Colon (tissue), 2 donors: ENCODE data around the gene PTPN14.
"Not testable (repeated sequence)": the region's sequence is repeated elsewhere in the genome, so short reads cannot be mapped to it uniquely, and the experiment has no call there.

Experiments used
- FAIRE-seq: peaks from 2 replicates; lab custom pipeline; 2012; peaks lifted over from hg19 to GRCh38; lab: Jason Lieb, UNC
- donor health status: control.
- donor health status: control.

The PTPN14 gene

GRCh38 chr1:214394569-214394968 lies 156.8 kb downstream of the PTPN14 start:
- not testable (repeated sequence) for FAIRE-seq

GRCh38 chr1:214393086-214393485 lies 158.3 kb downstream of the PTPN14 start:
- FAIRE-seq, result no peak

DNA sequence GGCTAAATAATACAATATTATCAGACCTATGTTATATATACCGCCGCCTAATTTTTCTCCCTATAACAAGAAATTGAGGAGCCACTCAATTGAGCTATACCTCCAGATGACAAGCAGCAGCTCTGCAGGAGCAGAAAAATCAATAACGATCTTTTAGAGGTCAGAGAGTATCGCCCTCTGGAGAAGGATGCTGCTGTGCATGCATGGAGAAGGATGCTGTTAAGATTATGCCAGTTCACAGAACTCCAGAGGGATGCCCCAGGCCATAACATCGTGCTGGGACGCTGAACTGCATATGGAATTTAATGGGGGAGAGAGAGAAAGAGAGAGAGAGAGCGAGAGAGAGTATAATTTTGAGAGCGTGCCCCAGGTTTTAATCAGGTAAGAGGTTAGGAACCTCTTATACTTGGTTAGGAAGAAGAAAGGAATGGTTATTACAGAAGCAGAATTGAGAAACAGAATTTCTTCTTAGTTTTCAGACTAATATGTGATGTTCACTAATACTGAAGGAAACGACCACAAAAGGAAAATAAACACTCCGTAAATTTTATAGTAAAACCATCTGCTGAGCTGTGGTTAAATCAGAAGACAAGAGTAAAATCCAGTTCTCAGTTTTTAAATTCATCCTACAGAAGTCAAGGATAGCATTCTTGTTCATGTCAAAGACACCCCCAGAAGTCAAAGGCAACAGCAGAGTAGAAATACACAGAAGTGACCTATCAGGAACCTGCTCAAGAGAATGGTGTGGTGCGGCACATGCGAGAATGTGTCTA lies 159.3 kb downstream of the PTPN14 start:
- no peak for FAIRE-seq

DNA sequence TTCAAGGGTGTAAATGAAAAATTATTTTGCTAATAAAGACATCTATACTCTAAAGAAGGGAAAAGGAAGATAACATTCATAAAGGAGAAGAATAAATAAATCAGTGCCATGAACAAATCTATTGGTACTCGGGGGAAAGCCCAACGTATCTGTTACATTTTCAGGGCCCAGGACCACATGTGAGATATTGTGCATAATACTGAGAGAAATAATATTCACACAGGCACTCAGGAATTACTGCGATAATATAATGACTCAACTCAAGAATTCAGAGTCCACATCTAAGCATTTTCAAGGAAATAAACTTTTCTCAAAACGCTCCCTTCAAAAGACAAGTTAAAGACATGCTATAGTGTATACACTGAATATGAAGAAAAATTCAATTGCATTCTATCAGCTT lies 161.7 kb downstream of the PTPN14 start:
- FAIRE-seq, result no peak

GRCh38 chr1:214386747-214387146 lies 164.7 kb downstream of the PTPN14 start:
- FAIRE-seq, result no peak

- FAIRE-seq, result no peak
Measured at GRCh38 chr1:214386333-214386732, 165.1 kb downstream of the PTPN14 start.

DNA sequence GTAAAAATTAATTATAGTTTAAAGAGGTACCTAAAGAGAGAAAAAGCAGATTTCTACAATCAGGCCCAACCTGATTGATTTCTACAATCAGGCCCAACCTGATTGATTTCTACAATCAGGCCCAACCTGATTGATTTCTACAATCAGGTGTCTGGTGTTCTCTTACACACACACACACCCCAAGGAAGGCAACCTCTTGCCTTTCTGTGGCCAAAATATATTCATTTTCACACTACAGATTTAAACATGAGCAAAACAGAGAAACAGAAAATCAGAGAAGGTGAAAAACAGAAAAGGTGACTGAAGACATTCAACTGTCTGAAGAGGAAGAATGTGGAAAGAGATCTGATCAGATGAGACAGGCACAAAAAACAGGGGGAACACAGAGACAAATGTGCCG lies 166.0 kb downstream of the PTPN14 start:
- no peak for FAIRE-seq

- FAIRE-seq, result no peak
Measured at GRCh38 chr1:214384373-214385079, 166.9 kb downstream of the PTPN14 start.

- FAIRE-seq, result no peak
Measured at GRCh38 chr1:214383381-214384372, 167.7 kb downstream of the PTPN14 start.

GRCh38 chr1:214380986-214381695 lies 170.3 kb downstream of the PTPN14 start:
- no peak for FAIRE-seq

GRCh38 chr1:214380396-214380795 lies 171.0 kb downstream of the PTPN14 start:
- no peak for FAIRE-seq

DNA sequence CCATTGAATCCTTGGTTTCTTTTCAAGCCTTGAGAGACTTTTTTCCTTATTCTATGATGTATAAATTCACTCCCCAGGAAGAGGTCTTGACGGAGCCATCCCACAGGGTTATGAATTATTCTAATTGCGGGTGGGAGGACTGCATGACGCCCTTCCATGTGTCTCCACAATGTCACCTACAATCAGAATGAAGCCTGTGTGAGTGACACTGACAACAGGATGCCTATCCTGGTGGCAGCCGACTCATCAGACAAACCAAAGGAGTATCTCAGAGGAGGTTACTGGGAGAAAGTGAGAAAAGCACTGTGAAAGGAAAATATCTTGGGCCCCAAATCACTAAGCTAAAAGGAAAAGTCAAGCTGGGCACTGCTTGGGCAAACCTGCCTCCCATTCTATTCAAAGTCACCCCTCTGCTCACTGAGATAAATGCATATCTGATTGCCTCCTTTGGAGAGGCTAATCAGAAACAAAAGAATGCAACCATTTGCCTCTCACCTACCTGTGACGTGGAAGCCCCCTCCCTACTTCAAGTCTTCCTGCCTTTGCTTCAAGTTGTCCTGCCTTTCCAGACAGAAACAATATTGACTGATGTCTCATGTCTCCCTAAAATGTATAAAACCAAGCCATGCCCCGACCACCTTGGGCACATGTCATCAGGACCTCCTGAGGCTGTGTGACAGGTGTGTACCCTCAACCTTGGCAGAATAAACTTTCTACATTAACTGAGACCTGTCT lies 172.0 kb downstream of the PTPN14 start:
- no peak for FAIRE-seq

- no peak for FAIRE-seq
Measured at GRCh38 chr1:214378492-214378891, 172.9 kb downstream of the PTPN14 start.

GRCh38 chr1:214377886-214378285 lies 173.5 kb downstream of the PTPN14 start:
- FAIRE-seq, result no peak

- FAIRE-seq, result no peak
Measured at GRCh38 chr1:214377485-214377884, 173.9 kb downstream of the PTPN14 start.

GRCh38 chr1:214372092-214372491 lies 179.3 kb downstream of the PTPN14 start:
- no peak for FAIRE-seq

DNA sequence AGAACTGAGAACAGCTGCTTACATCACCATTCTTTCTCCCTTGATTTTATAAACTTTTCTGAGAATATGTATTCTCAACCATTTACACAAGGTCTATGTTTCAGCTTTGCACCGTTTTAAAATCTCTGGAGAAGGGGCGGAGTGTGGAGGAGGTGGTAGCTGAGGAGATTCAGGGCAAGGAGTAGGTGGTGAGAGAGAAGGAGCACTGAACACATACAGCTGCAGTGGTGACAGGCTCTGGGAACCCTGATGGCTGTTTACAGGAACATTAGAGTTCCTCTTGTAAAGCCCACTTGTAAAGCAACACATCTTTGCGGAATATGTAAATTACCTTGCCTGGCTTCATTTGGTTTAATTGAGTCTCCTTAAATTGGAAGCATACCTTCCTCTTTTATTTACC lies 180.8 kb downstream of the PTPN14 start:
- FAIRE-seq, result no peak

- no peak for FAIRE-seq
Measured at GRCh38 chr1:214369364-214369763, 182.0 kb downstream of the PTPN14 start.

DNA sequence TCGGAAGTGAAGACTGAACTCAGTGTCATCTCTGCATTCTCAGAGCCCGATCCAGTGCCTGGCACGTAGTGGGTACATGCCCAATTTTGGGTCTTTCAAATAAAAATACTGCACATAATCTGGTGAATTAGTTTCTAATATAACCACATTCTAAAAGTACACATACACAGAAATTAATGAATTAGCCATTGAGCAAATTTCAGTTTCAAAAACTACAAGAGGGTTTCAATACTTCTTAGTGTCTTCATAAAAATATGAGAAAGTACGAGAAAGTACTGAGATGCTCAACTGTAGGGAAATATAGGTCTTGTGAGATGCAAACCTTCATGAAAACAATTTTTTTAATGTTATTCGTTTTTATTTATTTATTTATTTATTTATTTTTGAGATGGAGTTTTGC lies 183.6 kb downstream of the PTPN14 start:
- FAIRE-seq, result no peak

DNA sequence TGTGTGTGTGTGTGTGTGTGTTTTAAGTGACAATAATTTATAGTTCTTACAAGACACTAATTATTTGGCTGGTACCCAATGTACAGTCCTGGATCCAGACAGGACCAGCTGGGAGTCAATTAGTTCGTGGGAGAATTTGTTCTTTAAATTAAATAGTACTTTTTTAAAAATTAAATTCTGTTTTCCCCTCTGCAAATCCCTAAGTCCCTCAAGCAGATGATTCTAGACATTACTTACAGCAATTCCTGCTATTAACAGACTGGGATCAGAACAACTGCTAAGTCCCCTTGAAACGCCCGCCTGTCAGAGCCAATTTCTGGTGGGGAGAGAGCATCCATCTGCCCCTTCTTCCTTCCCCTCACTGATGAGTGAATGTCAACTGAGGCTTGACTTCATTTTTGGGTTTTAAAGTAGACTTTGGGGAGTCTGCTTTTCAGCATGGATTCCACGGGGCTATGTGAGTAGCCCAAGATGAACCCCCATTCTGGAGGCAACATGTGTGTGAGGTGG lies 186.6 kb downstream of the PTPN14 start:
- FAIRE-seq, result no peak

DNA sequence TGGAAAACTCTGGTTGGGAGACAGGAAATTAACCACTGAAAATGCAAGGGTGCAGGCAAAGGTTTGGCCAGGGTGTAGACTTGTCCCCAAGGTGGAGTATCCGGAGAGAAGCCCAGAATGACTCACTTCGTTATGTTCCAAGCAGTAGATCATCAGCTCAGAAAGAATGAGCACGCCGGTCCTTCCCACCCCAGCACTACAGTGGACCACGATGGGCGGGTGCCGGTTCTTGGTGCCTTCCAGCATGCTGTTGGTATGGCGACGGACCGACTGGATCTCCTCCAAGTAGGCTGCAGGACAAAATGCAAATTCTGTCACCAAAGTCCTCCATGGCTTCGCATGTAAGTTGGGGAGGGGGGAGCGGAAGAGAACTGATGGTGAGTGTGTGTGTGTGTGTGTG lies 187.0 kb downstream of the PTPN14 start:
- no peak for FAIRE-seq
